Testis (tissue), 2 donors: Measurements from ENCODE around the gene PRSS1.

Experiments used
- POLR2A ChIP-seq: fragments of 450-650 bp; IDR thresholded peaks from one replicate; pipeline ENCODE4 v1.6.1; 2017; ENCODE audit warnings: antibody characterized with exemption, mild to moderate bottlenecking, moderate library complexity
- TF ChIP-seq, protein P1 (sequence below), 3 experiments: fragments of 450-650 bp in 2 of 3; fragments of 200-600 bp in 1 of 3; sonication (generic) in 1 of 3; IDR thresholded peaks; one replicate each; pipeline ENCODE4 v1.5.1; 2016 to 2019; ENCODE audit warnings: antibody characterized with exemption in 3 of 3, mild to moderate bottlenecking in 2 of 3, moderate library complexity in 1 of 3

DNA sequence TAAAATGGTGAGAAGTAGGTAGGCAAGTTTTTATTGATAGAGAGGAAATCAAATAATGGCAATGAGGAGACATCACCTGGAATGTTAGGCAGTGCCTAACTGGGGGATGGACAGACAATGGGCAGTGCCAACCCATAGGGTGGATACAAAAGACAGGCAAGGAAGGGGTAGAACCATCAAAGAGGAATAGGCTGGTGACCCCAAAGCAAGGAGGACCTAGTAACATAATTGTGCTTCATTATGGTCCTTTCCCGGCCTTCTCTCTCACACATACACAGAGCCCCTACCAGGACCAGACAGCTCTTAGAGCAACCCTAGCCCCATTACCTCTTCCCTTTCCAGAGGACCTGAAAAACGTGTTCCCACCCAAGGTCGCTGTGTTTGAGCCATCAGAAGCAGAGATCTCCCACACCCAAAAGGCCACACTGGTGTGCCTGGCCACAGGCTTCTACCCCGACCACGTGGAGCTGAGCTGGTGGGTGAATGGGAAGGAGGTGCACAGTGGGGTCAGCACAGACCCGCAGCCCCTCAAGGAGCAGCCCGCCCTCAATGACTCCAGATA is 51.5 kb downstream of the PRSS1 start:
- TF ChIP-seq, protein P1, sequence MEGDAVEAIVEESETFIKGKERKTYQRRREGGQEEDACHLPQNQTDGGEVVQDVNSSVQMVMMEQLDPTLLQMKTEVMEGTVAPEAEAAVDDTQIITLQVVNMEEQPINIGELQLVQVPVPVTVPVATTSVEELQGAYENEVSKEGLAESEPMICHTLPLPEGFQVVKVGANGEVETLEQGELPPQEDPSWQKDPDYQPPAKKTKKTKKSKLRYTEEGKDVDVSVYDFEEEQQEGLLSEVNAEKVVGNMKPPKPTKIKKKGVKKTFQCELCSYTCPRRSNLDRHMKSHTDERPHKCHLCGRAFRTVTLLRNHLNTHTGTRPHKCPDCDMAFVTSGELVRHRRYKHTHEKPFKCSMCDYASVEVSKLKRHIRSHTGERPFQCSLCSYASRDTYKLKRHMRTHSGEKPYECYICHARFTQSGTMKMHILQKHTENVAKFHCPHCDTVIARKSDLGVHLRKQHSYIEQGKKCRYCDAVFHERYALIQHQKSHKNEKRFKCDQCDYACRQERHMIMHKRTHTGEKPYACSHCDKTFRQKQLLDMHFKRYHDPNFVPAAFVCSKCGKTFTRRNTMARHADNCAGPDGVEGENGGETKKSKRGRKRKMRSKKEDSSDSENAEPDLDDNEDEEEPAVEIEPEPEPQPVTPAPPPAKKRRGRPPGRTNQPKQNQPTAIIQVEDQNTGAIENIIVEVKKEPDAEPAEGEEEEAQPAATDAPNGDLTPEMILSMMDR (IDR thresholded peaks at IDR 0.05) = no peak
- TF ChIP-seq POLR2A = no peak
